OCI-LY1 (cell line): Measurements from ENCODE around the gene ZNF181.

Experiments
- H2AFZ ChIP-seq: fragments of 200-600 bp; sonication (generic), shearing (Covaris generic); 2 replicates; pipeline ENCODE4 v1.6.0; 2014; ENCODE audit warnings: antibody characterized with exemption, mild to moderate bottlenecking, low read length
- H3F3A ChIP-seq: fragments of 200-600 bp; sonication (generic), shearing (Covaris generic); 2 replicates; pipeline ENCODE4 v1.6.0; 2014; ENCODE audit warnings: mild to moderate bottlenecking, antibody characterized with exemption, low read length, moderate library complexity; ENCODE audit not compliant: insufficient read depth
- H3K27ac ChIP-seq: fragments of 200-600 bp; sonication (generic); 2 replicates; pipeline ENCODE4 v1.5.1; 2014; ENCODE audit warnings: low read length, mixed run types, mild to moderate bottlenecking, low read depth; ENCODE audit not compliant: poor library complexity, severe bottlenecking
- H3K27me3 ChIP-seq: fragments of 200-600 bp; sonication (generic); 2 replicates; pipeline ENCODE4 v1.6.0; 2014; ENCODE audit warnings: antibody characterized with exemption, mild to moderate bottlenecking, low read length, moderate library complexity; ENCODE audit not compliant: insufficient read depth
- H3K36me3 ChIP-seq: fragments of 200-600 bp; sonication (generic); 2 replicates; pipeline ENCODE4 v1.6.1; 2014; ENCODE audit warnings: mild to moderate bottlenecking, antibody characterized with exemption, low read length, moderate library complexity, mixed read lengths; ENCODE audit not compliant: insufficient read depth
- H3K4me1 ChIP-seq: fragments of 200-600 bp; sonication (generic); 2 replicates; pipeline ENCODE4 v1.5.1; 2014; ENCODE audit warnings: mild to moderate bottlenecking, low read length, moderate library complexity; ENCODE audit not compliant: insufficient read depth, severe bottlenecking
- H3K4me2 ChIP-seq: fragments of 200-600 bp; sonication (generic), shearing (Covaris generic); 2 replicates; pipeline ENCODE4 v1.6.1; 2014; ENCODE audit warnings: low read length
- H3K4me3 ChIP-seq: fragments of 200-600 bp; sonication (generic); 2 replicates; pipeline ENCODE4 v1.5.1; 2014; ENCODE audit warnings: low read length, low read depth, mild to moderate bottlenecking, mixed read lengths; ENCODE audit not compliant: poor library complexity, severe bottlenecking
- H3K79me2 ChIP-seq: fragments of 200-600 bp; shearing (Covaris generic); 2 replicates; pipeline ENCODE4 v1.6.1; 2016; ENCODE audit warnings: mixed run types, low read length, mixed read lengths; ENCODE audit not compliant: insufficient read depth
- H3K9ac ChIP-seq: fragments of 200-600 bp; sonication (generic), shearing (Covaris generic); 2 replicates; pipeline ENCODE4 v1.6.1; 2014; ENCODE audit warnings: mild to moderate bottlenecking, low read length, mixed read lengths
- H3K9me2 ChIP-seq: fragments of 200-600 bp; sonication (generic), shearing (Covaris generic); 2 replicates; pipeline ENCODE4 v1.6.1; 2014; ENCODE audit warnings: low read depth, mild to moderate bottlenecking, low read length, mixed read lengths
- H3K9me3 ChIP-seq: fragments of 200-600 bp; shearing (Covaris generic); 2 replicates; pipeline ENCODE4 v1.6.1; 2014; ENCODE audit warnings: low read length, mixed read lengths
- H4K20me1 ChIP-seq: fragments of 200-600 bp; sonication (generic), shearing (Covaris generic); 2 replicates; pipeline ENCODE4 v1.6.0; 2016; ENCODE audit warnings: mild to moderate bottlenecking, low read length; ENCODE audit not compliant: insufficient read depth
- CTCF ChIP-seq: fragments of 200-600 bp; sonication (generic), shearing (Covaris generic); IDR thresholded peaks from 2 replicates; pipeline ENCODE4 v1.5.1; 2017; ENCODE audit warnings: mild to moderate bottlenecking, antibody characterized with exemption, low read length, moderate library complexity, mixed read lengths
- EZH2 ChIP-seq: fragments of 200-600 bp; sonication (generic), shearing (Covaris generic); IDR thresholded peaks from 2 replicates; pipeline ENCODE4 v1.8.0; 2017; ENCODE audit warnings: borderline replicate concordance, mixed run types, mild to moderate bottlenecking, antibody characterized with exemption, low read length, moderate library complexity, mixed read lengths

ZNF181 gene

GRCh38 chr19:34744896-34745690 lies 11.1 kb downstream of the ZNF181 start:
- Histone ChIP-seq H3F3A (no peaks in the 10 kb centered on the region), H3K4me3 (no peak overlapping the region), H3K36me3 (peaks cover 8% of the 10 kb centered on the region), H3K27ac (no peak overlapping the region), H3K27me3 (no peaks in the 10 kb centered on the region), H3K9me3 (peaks cover 17% of the 10 kb centered on the region; the same call in 1 of the 2 replicates), H3K9ac (no peak overlapping the region), H4K20me1 (no peaks in the 10 kb centered on the region), H3K4me2 (no peak overlapping the region), H2AFZ (no peak overlapping the region), H3K9me2 (no peaks in the 10 kb centered on the region), H3K79me2 (no peaks in the 10 kb centered on the region), H3K4me1 (no peaks in the 10 kb centered on the region)
- TF ChIP-seq EZH2 = no peak
- no peak for TF ChIP-seq CTCF

- Histone ChIP-seq H3F3A (no peaks in the 10 kb centered on the region), H3K4me2 (no peak overlapping the region), H4K20me1 (no peaks in the 10 kb centered on the region), H3K9me3 (peaks cover 44% of the 10 kb centered on the region; the same call in 1 of the 2 replicates), H3K27me3 (no peaks in the 10 kb centered on the region), H3K9ac (no peak overlapping the region), H2AFZ (no peak overlapping the region), H3K4me3 (no peak overlapping the region), H3K36me3 (no peaks in the 10 kb centered on the region), H3K27ac (no peak overlapping the region), H3K79me2 (no peaks in the 10 kb centered on the region), H3K4me1 (no peaks in the 10 kb centered on the region), H3K9me2 (no peaks in the 10 kb centered on the region)
- TF ChIP-seq EZH2 = no peak
- TF ChIP-seq CTCF = no peak
Observed at GRCh38 chr19:34757441-34757840, 23.4 kb downstream of the ZNF181 start.

- H3K4me2 ChIP-seq = no peak overlapping the region
- H3K27ac ChIP-seq = no peak overlapping the region
- TF ChIP-seq CTCF (no peak), EZH2 (no peak)
- no peaks in the 10 kb centered on the region for H3K9me2 ChIP-seq
- no peaks in the 10 kb centered on the region for H3K4me1 ChIP-seq
- no peak overlapping the region for H3K4me3 ChIP-seq
- no peaks in the 10 kb centered on the region for H3K36me3 ChIP-seq
- peaks cover 44% of the 10 kb centered on the region; the same call in 1 of the 2 replicates for H3K9me3 ChIP-seq
- H3F3A ChIP-seq = no peaks in the 10 kb centered on the region
- H3K9ac ChIP-seq = no peak overlapping the region
- H3K27me3 ChIP-seq = no peaks in the 10 kb centered on the region
- no peaks in the 10 kb centered on the region for H3K79me2 ChIP-seq
- H4K20me1 ChIP-seq = no peaks in the 10 kb centered on the region
- H2AFZ ChIP-seq = no peak overlapping the region
Observed at GRCh38 chr19:34759218-34759917, 25.3 kb downstream of the ZNF181 start.
